SK-N-SH (cell line): ENCODE data around the gene TRIM46. TPM values are rescaled to one million over a fixed set of nuclear protein-coding genes. Genes with fewer than 3 reads are reported as not detected.
A peak's percentile ranks its signal among the peaks of the same experiment; 100 is the strongest.

ENCODE experiments used
- CTCF ChIA-PET: fragments of 300-600, 350-600 bp; formaldehyde crosslinking; extraction: SDS; loops from one replicate; lab custom pipeline; 2021; lab: Yijun Ruan, JAX
- POLR2A ChIA-PET: fragments of 350-600 bp; sonication (Branson Sonifier 250); formaldehyde crosslinking; extraction: SDS; loops from one replicate; lab custom pipeline; 2020; ENCODE audit warnings: antibody characterized with exemption, inconsistent platforms; lab: Yijun Ruan, JAX
- DNase-seq: peaks from one replicate; pipeline ENCODE4 v3.0.0; 2012
- H2AFZ ChIP-seq: fragments of 200-600 bp; sonication (generic); 2 replicates; pipeline ENCODE4 v1.8.1; 2016; ENCODE audit warnings: antibody characterized with exemption, mild to moderate bottlenecking, low read depth
- H3F3A ChIP-seq: fragments of 200-600 bp; sonication (generic); replicated peaks from 2 replicates; pipeline ENCODE3; 2016; ENCODE audit warnings: antibody characterized with exemption, mild to moderate bottlenecking; ENCODE audit not compliant: insufficient read depth
- H3K27ac ChIP-seq, 2 experiments: fragments of 200-500 bp in 1 of 2; fragments of 200-600 bp in 1 of 2; sonication (Bioruptor generic) in 1 of 2; sonication (generic), shearing (Covaris generic) in 1 of 2; 2 replicates each; pipeline versions ENCODE4 v1.5.1 to v1.6.1; 2014 to 2016; ENCODE audit warnings: low read depth in 2 of 2, inconsistent platforms in 1 of 2, low read length in 1 of 2, mild to moderate bottlenecking in 1 of 2, mixed read lengths in 1 of 2
- H3K27me3 ChIP-seq: fragments of 200-600 bp; sonication (generic), shearing (Covaris generic); 2 replicates; pipeline ENCODE4 v1.6.1; 2016; ENCODE audit warnings: mixed run types; ENCODE audit not compliant: insufficient read depth
- H3K36me3 ChIP-seq, 2 experiments: fragments of 200-500 bp in 1 of 2; fragments of 200-600 bp in 1 of 2; sonication (Bioruptor generic) in 1 of 2; sonication (generic) in 1 of 2; replicated peaks in 1 of 2; 2 replicates each; pipeline versions ENCODE3 to v1.5.1; 2014 to 2016; ENCODE audit warnings: low read length in 1 of 2, mild to moderate bottlenecking in 1 of 2; ENCODE audit not compliant: insufficient read depth in 2 of 2, control insufficient read depth in 1 of 2
- H3K4me1 ChIP-seq, 2 experiments: fragments of 200-500 bp in 1 of 2; fragments of 200-600 bp in 1 of 2; sonication (Bioruptor generic) in 1 of 2; sonication (generic), shearing (Covaris generic) in 1 of 2; 2 replicates each; pipeline versions ENCODE4 v1.5.1 to v1.6.1; 2014 to 2016; ENCODE audit warnings: low read depth in 1 of 2, low read length in 1 of 2, mixed run types in 1 of 2; ENCODE audit not compliant: insufficient read depth in 2 of 2, control insufficient read depth in 1 of 2
- H3K4me2 ChIP-seq: fragments of 200-600 bp; sonication (generic), shearing (Covaris generic); 2 replicates; pipeline ENCODE4 v1.6.1; 2017; ENCODE audit warnings: mixed run types
- H3K4me3 ChIP-seq, 2 experiments: fragments of 200-500 bp in 1 of 2; fragments of 200-600 bp in 1 of 2; sonication (Bioruptor generic) in 1 of 2; sonication (generic), shearing (Covaris generic) in 1 of 2; 2 replicates each; pipeline versions ENCODE4 v1.5.1 to v1.8.1; 2014 to 2016; ENCODE audit warnings: low read depth in 2 of 2, inconsistent platforms in 1 of 2, low read length in 1 of 2, mild to moderate bottlenecking in 1 of 2, mixed read lengths in 1 of 2, moderate library complexity in 1 of 2
- H3K79me2 ChIP-seq: fragments of 200-600 bp; sonication (generic); 2 replicates; pipeline ENCODE4 v1.8.1; 2017; ENCODE audit warnings: mild to moderate bottlenecking; ENCODE audit not compliant: insufficient read depth
- H3K9ac ChIP-seq: fragments of 200-600 bp; sonication (generic); 2 replicates; pipeline ENCODE4 v1.6.1; 2017; ENCODE audit warnings: mixed run types
- H3K9me2 ChIP-seq: fragments of 200-600 bp; sonication (generic); 2 replicates; pipeline ENCODE4 v1.6.1; 2017; ENCODE audit warnings: mixed run types
- H3K9me3 ChIP-seq: fragments of 200-600 bp; sonication (generic); 2 replicates; pipeline ENCODE4 v1.6.1; 2017; ENCODE audit warnings: mixed run types, mild to moderate bottlenecking, moderate library complexity
- H4K20me1 ChIP-seq: fragments of 200-600 bp; sonication (generic); 2 replicates; pipeline ENCODE4 v1.6.1; 2017; ENCODE audit warnings: mild to moderate bottlenecking, mixed run types; ENCODE audit not compliant: insufficient read depth
- CHD2 ChIP-seq: fragments of 150-350 bp; IDR thresholded peaks from 2 replicates; pipeline ENCODE4 v1.6.1; 2018; ENCODE audit warnings: low read length; ENCODE audit not compliant: partially characterized antibody
- EP300 ChIP-seq, 2 experiments: IDR thresholded peaks; 2 replicates each; pipeline versions ENCODE4 v1.4.0 to v1.6.1; 2012; ENCODE audit warnings: borderline replicate concordance in 1 of 2, low read depth in 1 of 2, low read length in 1 of 2
- FOSL2 ChIP-seq: IDR thresholded peaks from 2 replicates; pipeline ENCODE4 v1.4.0; 2012; ENCODE audit warnings: low read depth, mild to moderate bottlenecking, moderate library complexity, borderline replicate concordance
- FOXJ3 ChIP-seq: sonication (generic); formaldehyde crosslinking; IDR thresholded peaks from 2 replicates; pipeline ENCODE4 v1.5.1; 2020; ENCODE audit warnings: mild to moderate bottlenecking, missing genetic modification reagents
- GABPA ChIP-seq: IDR thresholded peaks from 2 replicates; pipeline ENCODE4 v1.4.0; 2012; ENCODE audit warnings: low read depth, mild to moderate bottlenecking
- JUND ChIP-seq: IDR thresholded peaks from 2 replicates; pipeline ENCODE4 v1.4.0; 2012
- MEF2A ChIP-seq: IDR thresholded peaks from 2 replicates; pipeline ENCODE4 v1.4.0; 2012; ENCODE audit warnings: low read depth, borderline replicate concordance
- POLR2AphosphoS5 ChIP-seq: IDR thresholded peaks from 2 replicates; pipeline ENCODE4 v1.6.1; 2012; ENCODE audit warnings: low read depth, low read length
- RCOR1 ChIP-seq: fragments of 150-350 bp; IDR thresholded peaks from 2 replicates; pipeline ENCODE4 v1.6.1; 2017; ENCODE audit warnings: antibody characterized with exemption, low read length
- SMC3 ChIP-seq: IDR thresholded peaks from 2 replicates; pipeline ENCODE4 v1.6.1; 2012; ENCODE audit warnings: low read depth, low read length, improper control_type of control experiment
- TEAD4 ChIP-seq: IDR thresholded peaks from 2 replicates; pipeline ENCODE4 v1.4.0; 2012; ENCODE audit warnings: mild to moderate bottlenecking, borderline replicate concordance; ENCODE audit not compliant: insufficient read depth
- WGBS: methylation state at CpG from one replicate; pipeline ENCODE4 v1.1.6; 2017; ENCODE audit warnings: low lambda C conversion rate; 5-methylcytosine and 5-hydroxymethylcytosine counted together
- polyA plus RNA-seq, 3 experiments: library from polyadenylated mRNA; depleted of rRNA; stranded (reverse); fragments of >200 nt; gene quantifications; 2 replicates each; pipeline ENCODE4 v1.2.3, GENCODE V29; 2012
- TF ChIP-seq, protein P1 (sequence below): fragments of 200-600 bp; sonication (generic); IDR thresholded peaks from 2 replicates; pipeline ENCODE4 v1.6.1; 2017; ENCODE audit warnings: antibody characterized with exemption, mild to moderate bottlenecking, moderate library complexity
- TF ChIP-seq, protein P2 (sequence below): fragments of 150-350 bp; IDR thresholded peaks from 2 replicates; pipeline ENCODE4 v1.6.1; 2016; ENCODE audit warnings: mild to moderate bottlenecking, low read depth, low read length
- TF ChIP-seq, protein P3 (sequence below): IDR thresholded peaks from 2 replicates; pipeline ENCODE4 v1.4.0; 2012; ENCODE audit warnings: low read depth, borderline replicate concordance
- TF ChIP-seq, protein P4 (sequence below): IDR thresholded peaks from 2 replicates; pipeline ENCODE4 v1.4.0; 2012; ENCODE audit warnings: low read depth
- TF ChIP-seq, protein P5 (sequence below): IDR thresholded peaks from 2 replicates; pipeline ENCODE4; 2012
- TF ChIP-seq, protein P6 (sequence below): fragments of 150-350 bp; IDR thresholded peaks from 2 replicates; pipeline ENCODE4 v1.6.1; 2017; ENCODE audit warnings: antibody characterized with exemption, low read length, low read depth, borderline replicate concordance

Gene TRIM46
- polyA plus RNA-seq, 1 of the 3 experiments (the other 2 are of a cell fraction): 12.7 TPM

DNA sequence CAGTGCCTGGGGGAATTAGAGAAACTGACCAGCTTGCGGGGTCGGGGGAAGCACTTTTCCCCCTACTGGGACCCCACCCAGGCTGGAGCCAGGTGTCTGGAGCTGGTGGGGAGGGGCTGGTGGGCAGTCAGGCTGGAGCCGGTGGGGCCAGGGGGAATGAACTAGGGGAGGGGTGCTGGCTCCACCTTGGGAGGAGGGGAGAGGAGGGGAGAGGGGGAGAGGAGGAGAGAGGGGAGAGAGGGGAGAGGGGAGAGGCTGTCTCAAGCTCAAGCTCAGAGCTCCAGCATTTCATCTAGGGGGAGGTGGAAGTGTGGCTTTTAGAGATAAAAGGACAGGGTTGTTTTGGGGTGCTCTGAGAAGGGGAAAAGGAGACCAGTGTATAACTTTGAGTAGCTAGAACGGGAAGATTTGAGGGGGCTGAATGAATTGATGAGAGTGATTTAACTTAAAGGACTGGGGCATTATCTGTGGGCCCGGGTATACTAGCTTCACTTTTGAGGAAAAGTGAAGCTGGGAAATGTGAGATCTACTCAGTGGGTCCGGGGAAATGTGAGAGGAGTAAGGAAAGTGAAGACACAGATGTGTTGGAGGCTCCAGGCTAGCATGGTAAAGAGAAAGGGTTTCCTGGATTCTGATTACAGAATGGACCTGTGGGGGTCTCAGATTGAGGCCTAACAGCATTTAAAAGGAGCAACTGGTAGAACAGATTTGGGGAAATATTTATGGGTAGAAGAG is 43.2 kb upstream of the TRIM46 start:
- peaks cover 5 to 23% of the 10 kb centered on the region in 2 experiments for H3K36me3 ChIP-seq
- H3K4me3 ChIP-seq: peak overlapping the region; percentile 25 to 67; a peak in 3 of 4 replicates
- DNase-seq: no peak
- H3F3A ChIP-seq: peaks cover 20% of the 10 kb centered on the region
- peak overlapping the region; percentile 27; the same call in 1 of the 2 replicates for H3K9ac ChIP-seq
- H4K20me1 ChIP-seq: no peaks in the 10 kb centered on the region
- 65% methylated on average over 6 of the region's 6 CpGs for WGBS
- H3K27ac ChIP-seq: peak overlapping the region; percentile 14 to 77; a peak in 3 of 4 replicates
- no peaks in the 10 kb centered on the region for H3K79me2 ChIP-seq
- peak overlapping the region; percentile 98 for H3K4me2 ChIP-seq
- H2AFZ ChIP-seq: no peak overlapping the region
- H3K27me3 ChIP-seq: no peaks in the 10 kb centered on the region
- peaks cover 19 to 50% of the 10 kb centered on the region in 2 experiments for H3K4me1 ChIP-seq
- no peaks in the 10 kb centered on the region for H3K9me3 ChIP-seq
- ChIA-PET CTCF (interaction anchor here (0.8 to 9.7 kb wide), 11 partner anchors 14 to 570 kb away, joined by 3 to 67 read pairs (median 5); partner anchors contain the start of gene KRTCAP2), POLR2A (interaction anchor here (0.6 to 1.0 kb wide), 2 partner anchors 26 to 37 kb away, joined by 3 read pairs; no protein-coding TSS in a partner anchor)
- TF ChIP-seq, protein P1, sequence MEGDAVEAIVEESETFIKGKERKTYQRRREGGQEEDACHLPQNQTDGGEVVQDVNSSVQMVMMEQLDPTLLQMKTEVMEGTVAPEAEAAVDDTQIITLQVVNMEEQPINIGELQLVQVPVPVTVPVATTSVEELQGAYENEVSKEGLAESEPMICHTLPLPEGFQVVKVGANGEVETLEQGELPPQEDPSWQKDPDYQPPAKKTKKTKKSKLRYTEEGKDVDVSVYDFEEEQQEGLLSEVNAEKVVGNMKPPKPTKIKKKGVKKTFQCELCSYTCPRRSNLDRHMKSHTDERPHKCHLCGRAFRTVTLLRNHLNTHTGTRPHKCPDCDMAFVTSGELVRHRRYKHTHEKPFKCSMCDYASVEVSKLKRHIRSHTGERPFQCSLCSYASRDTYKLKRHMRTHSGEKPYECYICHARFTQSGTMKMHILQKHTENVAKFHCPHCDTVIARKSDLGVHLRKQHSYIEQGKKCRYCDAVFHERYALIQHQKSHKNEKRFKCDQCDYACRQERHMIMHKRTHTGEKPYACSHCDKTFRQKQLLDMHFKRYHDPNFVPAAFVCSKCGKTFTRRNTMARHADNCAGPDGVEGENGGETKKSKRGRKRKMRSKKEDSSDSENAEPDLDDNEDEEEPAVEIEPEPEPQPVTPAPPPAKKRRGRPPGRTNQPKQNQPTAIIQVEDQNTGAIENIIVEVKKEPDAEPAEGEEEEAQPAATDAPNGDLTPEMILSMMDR: no peak
- TF ChIP-seq POLR2AphosphoS5: no peak
- TF ChIP-seq FOXJ3 (CRISPR knock-in tag): no peak
- no peak for TF ChIP-seq JUND
- no peak for TF ChIP-seq FOSL2
- TF ChIP-seq, protein P2, sequence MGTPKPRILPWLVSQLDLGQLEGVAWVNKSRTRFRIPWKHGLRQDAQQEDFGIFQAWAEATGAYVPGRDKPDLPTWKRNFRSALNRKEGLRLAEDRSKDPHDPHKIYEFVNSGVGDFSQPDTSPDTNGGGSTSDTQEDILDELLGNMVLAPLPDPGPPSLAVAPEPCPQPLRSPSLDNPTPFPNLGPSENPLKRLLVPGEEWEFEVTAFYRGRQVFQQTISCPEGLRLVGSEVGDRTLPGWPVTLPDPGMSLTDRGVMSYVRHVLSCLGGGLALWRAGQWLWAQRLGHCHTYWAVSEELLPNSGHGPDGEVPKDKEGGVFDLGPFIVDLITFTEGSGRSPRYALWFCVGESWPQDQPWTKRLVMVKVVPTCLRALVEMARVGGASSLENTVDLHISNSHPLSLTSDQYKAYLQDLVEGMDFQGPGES: no peak
- no peak for TF ChIP-seq TEAD4
- no peak for TF ChIP-seq MEF2A
- no peak for TF ChIP-seq EP300 (IDR thresholded peaks at IDR 0.05; ENCODE audit: borderline replicate concordance in 1 of 2, low read depth in 1 of 2, low read length in 1 of 2)
- no peaks in the 10 kb centered on the region for H3K9me2 ChIP-seq

DNA sequence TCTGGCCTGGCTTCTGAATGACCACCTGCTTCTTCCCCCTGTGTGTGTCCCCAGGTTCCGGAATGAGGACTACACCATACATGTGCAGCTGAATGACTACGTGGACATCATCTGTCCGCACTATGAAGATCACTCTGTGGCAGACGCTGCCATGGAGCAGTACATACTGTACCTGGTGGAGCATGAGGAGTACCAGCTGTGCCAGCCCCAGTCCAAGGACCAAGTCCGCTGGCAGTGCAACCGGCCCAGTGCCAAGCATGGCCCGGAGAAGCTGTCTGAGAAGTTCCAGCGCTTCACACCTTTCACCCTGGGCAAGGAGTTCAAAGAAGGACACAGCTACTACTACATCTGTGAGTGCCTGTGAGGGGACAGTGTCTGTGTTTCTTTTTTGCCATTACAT is 42.4 kb upstream of the TRIM46 start:
- Histone ChIP-seq H3K9ac (no peak overlapping the region), H3K79me2 (peaks cover 1% of the 10 kb centered on the region; the same call in 1 of the 2 replicates), H4K20me1 (no peaks in the 10 kb centered on the region), H2AFZ (no peak overlapping the region), H3K9me2 (no peaks in the 10 kb centered on the region), H3F3A (peaks cover 20% of the 10 kb centered on the region), H3K4me3 (no peak overlapping the region), H3K4me1 (peaks cover 19 to 50% of the 10 kb centered on the region in 2 experiments), H3K27me3 (no peaks in the 10 kb centered on the region), H3K4me2 (no peak overlapping the region), H3K36me3 (peaks cover 5 to 23% of the 10 kb centered on the region in 2 experiments), H3K27ac (no peak overlapping the region), H3K9me3 (no peaks in the 10 kb centered on the region)
- no peak for DNase-seq
- WGBS: 96% methylated on average over 4 of the region's 8 CpGs
- CTCF ChIA-PET: interaction anchor here (0.6 to 9.7 kb wide), 8 partner anchors 36 to 96 kb away, joined by 3 to 67 read pairs (median 4); partner anchors contain the start of gene KRTCAP2
- POLR2A ChIA-PET: interaction anchor here (0.6 kb wide), 1 partner anchor 25 kb away, joined by 3 read pairs; no protein-coding TSS in a partner anchor
- TF ChIP-seq, protein P3, sequence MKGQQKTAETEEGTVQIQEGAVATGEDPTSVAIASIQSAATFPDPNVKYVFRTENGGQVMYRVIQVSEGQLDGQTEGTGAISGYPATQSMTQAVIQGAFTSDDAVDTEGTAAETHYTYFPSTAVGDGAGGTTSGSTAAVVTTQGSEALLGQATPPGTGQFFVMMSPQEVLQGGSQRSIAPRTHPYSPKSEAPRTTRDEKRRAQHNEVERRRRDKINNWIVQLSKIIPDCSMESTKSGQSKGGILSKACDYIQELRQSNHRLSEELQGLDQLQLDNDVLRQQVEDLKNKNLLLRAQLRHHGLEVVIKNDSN: no peak
- TF ChIP-seq, protein P2: no peak
- TF ChIP-seq POLR2AphosphoS5 (no peak), RCOR1 (no peak), SMC3 (no peak), EP300 (IDR thresholded peaks at IDR 0.05; ENCODE audit: borderline replicate concordance in 1 of 2, low read depth in 1 of 2, low read length in 1 of 2) (no peak), CHD2 (no peak), GABPA (no peak)
- TF ChIP-seq, protein P4, sequence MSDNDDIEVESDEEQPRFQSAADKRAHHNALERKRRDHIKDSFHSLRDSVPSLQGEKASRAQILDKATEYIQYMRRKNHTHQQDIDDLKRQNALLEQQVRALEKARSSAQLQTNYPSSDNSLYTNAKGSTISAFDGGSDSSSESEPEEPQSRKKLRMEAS: no peak
- TF ChIP-seq, protein P5, sequence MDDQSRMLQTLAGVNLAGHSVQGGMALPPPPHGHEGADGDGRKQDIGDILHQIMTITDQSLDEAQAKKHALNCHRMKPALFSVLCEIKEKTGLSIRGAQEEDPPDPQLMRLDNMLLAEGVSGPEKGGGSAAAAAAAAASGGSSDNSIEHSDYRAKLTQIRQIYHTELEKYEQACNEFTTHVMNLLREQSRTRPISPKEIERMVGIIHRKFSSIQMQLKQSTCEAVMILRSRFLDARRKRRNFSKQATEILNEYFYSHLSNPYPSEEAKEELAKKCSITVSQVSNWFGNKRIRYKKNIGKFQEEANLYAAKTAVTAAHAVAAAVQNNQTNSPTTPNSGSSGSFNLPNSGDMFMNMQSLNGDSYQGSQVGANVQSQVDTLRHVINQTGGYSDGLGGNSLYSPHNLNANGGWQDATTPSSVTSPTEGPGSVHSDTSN: no peak
- TF ChIP-seq, protein P6, sequence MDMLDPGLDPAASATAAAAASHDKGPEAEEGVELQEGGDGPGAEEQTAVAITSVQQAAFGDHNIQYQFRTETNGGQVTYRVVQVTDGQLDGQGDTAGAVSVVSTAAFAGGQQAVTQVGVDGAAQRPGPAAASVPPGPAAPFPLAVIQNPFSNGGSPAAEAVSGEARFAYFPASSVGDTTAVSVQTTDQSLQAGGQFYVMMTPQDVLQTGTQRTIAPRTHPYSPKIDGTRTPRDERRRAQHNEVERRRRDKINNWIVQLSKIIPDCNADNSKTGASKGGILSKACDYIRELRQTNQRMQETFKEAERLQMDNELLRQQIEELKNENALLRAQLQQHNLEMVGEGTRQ: no peak
